GM12878 (cell line): Measurements from ENCODE around the gene CCDC15. TPM values are rescaled to one million over a fixed set of nuclear protein-coding genes. Genes with fewer than 3 reads are reported as not detected.

Experiments used
- ATAC-seq: fragments of 200-7000 bp; cut with Tn5 transposase; 3 replicates; pipeline ENCODE4 v1.9.1; 2020; ENCODE audit warnings: mild to moderate bottlenecking, moderate library complexity
- BruUV-seq: library from RNA; stranded (reverse); fragments of 400-500 nt; replicated peaks from 2 replicates; lab custom pipeline; 2021; lab: Mats Ljungman, UMichigan
- CTCF ChIA-PET: fragments of 300-600 bp; sonication (Branson Sonifier 250); formaldehyde crosslinking; extraction: SDS; loops from one replicate; lab custom pipeline; 2021; ENCODE audit warnings: inconsistent platforms; lab: Yijun Ruan, JAX
- POLR2A ChIA-PET: fragments of 350-600 bp; formaldehyde crosslinking; extraction: SDS; loops from one replicate; lab custom pipeline; 2021; ENCODE audit warnings: inconsistent platforms; lab: Charles Lee
- RAD21 ChIA-PET: fragments of 300-600 bp; sonication (Branson Sonifier 250); formaldehyde crosslinking; loops from one replicate; lab custom pipeline; 2023; ENCODE audit warnings: antibody characterized with exemption; ENCODE audit not compliant: unreplicated experiment; lab: Charles Lee
- SMC1A ChIA-PET: fragments of 300-600 bp; sonication (Branson Sonifier 250); formaldehyde crosslinking; loops from one replicate; lab custom pipeline; 2023; ENCODE audit not compliant: unreplicated experiment, uncharacterized antibody; lab: Charles Lee
- DNase-seq: peaks from one replicate; pipeline ENCODE4 v3.0.0-alpha.2; 2011; ENCODE audit warnings: low read depth, low spot score
- FAIRE-seq: peaks from 3 replicates; lab custom pipeline; 2011; peaks lifted over from hg19 to GRCh38; lab: Jason Lieb, UNC
- H2AFZ ChIP-seq: 2 replicates; pipeline ENCODE4 v1.6.0; 2011; ENCODE audit warnings: low read depth, low read length, control low read depth; ENCODE audit not compliant: control insufficient read depth
- H3K27ac ChIP-seq: 2 replicates; pipeline ENCODE4 v1.5.1; 2011; ENCODE audit warnings: control low read depth; ENCODE audit not compliant: control insufficient read depth, insufficient read depth
- H3K27me3 ChIP-seq, 2 experiments: replicated peaks in 1 of 2; 2 replicates each; pipeline versions ENCODE4 v1.6.0 to v1.6.1; 2011; ENCODE audit warnings: low read length in 1 of 2; ENCODE audit not compliant: control insufficient read depth in 2 of 2, insufficient read depth in 2 of 2
- H3K36me3 ChIP-seq, 2 experiments: 2 replicates each; pipeline ENCODE4 v1.5.1; 2011; ENCODE audit warnings: low read length in 1 of 2; ENCODE audit not compliant: control insufficient read depth in 2 of 2, insufficient read depth in 2 of 2
- H3K4me1 ChIP-seq: 2 replicates; pipeline ENCODE4 v1.6.1; 2011; ENCODE audit warnings: mild to moderate bottlenecking, low read length, moderate library complexity, mixed read lengths; ENCODE audit not compliant: control insufficient read depth, insufficient read depth
- H3K4me2 ChIP-seq: 2 replicates; pipeline ENCODE4 v1.6.0; 2011; ENCODE audit warnings: control low read depth; ENCODE audit not compliant: control insufficient read depth, insufficient read depth
- H3K4me3 ChIP-seq: fragments of 200-600 bp; sonication (generic); 2 replicates; pipeline ENCODE4 v1.5.1; 2016
- H3K79me2 ChIP-seq: 2 replicates; pipeline ENCODE4 v1.6.0; 2011; ENCODE audit warnings: low read length; ENCODE audit not compliant: control insufficient read depth, insufficient read depth
- H3K9ac ChIP-seq: 2 replicates; pipeline ENCODE4 v1.8.0; 2011; ENCODE audit warnings: low read length, control low read depth, mixed read lengths; ENCODE audit not compliant: control insufficient read depth, insufficient read depth
- H3K9me3 ChIP-seq: replicated peaks from 3 replicates; pipeline ENCODE4 v1.5.1; 2011; ENCODE audit warnings: mild to moderate bottlenecking, low read length; ENCODE audit not compliant: control insufficient read depth, insufficient read depth
- H4K20me1 ChIP-seq: 2 replicates; pipeline ENCODE4 v1.6.0; 2011; ENCODE audit not compliant: control insufficient read depth, insufficient read depth
- BCL11A ChIP-seq: IDR thresholded peaks from 2 replicates; pipeline ENCODE4 v1.6.1; 2011; ENCODE audit warnings: low read depth, low read length
- BMI1 ChIP-seq: fragments of 450-650 bp; IDR thresholded peaks from 2 replicates; pipeline ENCODE4 v1.6.1; 2016; ENCODE audit warnings: mild to moderate bottlenecking, moderate library complexity, borderline replicate concordance
- CHD1 ChIP-seq: IDR thresholded peaks from 2 replicates; pipeline ENCODE4 v1.6.1; 2012; ENCODE audit warnings: low read depth, low read length, improper control_type of control experiment
- EGR1 ChIP-seq, 2 experiments: IDR thresholded peaks; 1 replicate in 1 of 2; 2 replicates in 1 of 2; pipeline ENCODE4 v1.6.1; 2011 to 2012; ENCODE audit warnings: low read depth in 2 of 2, low read length in 2 of 2, borderline replicate concordance in 1 of 2, mild to moderate bottlenecking in 1 of 2, moderate library complexity in 1 of 2
- FOS ChIP-seq: IDR thresholded peaks from 3 replicates; pipeline ENCODE4 v1.6.1; 2011; ENCODE audit warnings: borderline replicate concordance; ENCODE audit not compliant: insufficient read length; ENCODE audit errors: extremely low read depth
- MYC ChIP-seq: IDR thresholded peaks from 2 replicates; pipeline ENCODE4 v1.6.1; 2011; ENCODE audit warnings: mild to moderate bottlenecking, low read length, moderate library complexity, inconsistent platforms; ENCODE audit not compliant: insufficient read depth, insufficient replicate concordance, insufficient read length, severe bottlenecking
- NFXL1 ChIP-seq: fragments of 450-650 bp; IDR thresholded peaks from 2 replicates; pipeline ENCODE4 v1.6.1; 2017; ENCODE audit warnings: antibody characterized with exemption, mild to moderate bottlenecking, borderline replicate concordance
- PAX5 ChIP-seq: IDR thresholded peaks from 2 replicates; pipeline ENCODE4 v1.6.1; 2011; ENCODE audit warnings: low read depth, low read length, borderline replicate concordance
- POLR2AphosphoS5 ChIP-seq: IDR thresholded peaks from 2 replicates; pipeline ENCODE4 v1.6.1; 2011; ENCODE audit warnings: mild to moderate bottlenecking, low read length, inconsistent platforms
- ZNF217 ChIP-seq: fragments of 450-650 bp; IDR thresholded peaks from 2 replicates; pipeline ENCODE4 v1.6.1; 2017; ENCODE audit warnings: antibody characterized with exemption, mild to moderate bottlenecking
- WGBS: methylation state at CpG from one replicate; pipeline ENCODE4 v1.1.6; 2016; ENCODE audit warnings: low lambda C conversion rate; ENCODE audit not compliant: insufficient replicate concordance, insufficient coverage; ENCODE audit errors: missing lambda C conversion rate; 5-methylcytosine and 5-hydroxymethylcytosine counted together
- in situ Hi-C: fragments of 300-500 bp; cut with MboI; formaldehyde crosslinking; loops from 9 replicates; pipeline ENCODE4 v1.14.3; 2018; ENCODE audit warnings: mixed read lengths
- intact Hi-C: fragments of 100-400 bp; cut with micrococcal nuclease; formaldehyde crosslinking; loops from one replicate; pipeline ENCODE4 v1.14.2; 2022; ENCODE audit not compliant: unreplicated experiment
- polyA plus RNA-seq, 11 experiments: library from polyadenylated mRNA; depleted of rRNA in 4 of 11; unstranded in 6 of 11; stranded (reverse) in 5 of 11; fragments of >200 nt; fragmentation: Nextera tagmentation in 4 of 11; fragmentation: Illumina TruSeq in 1 of 11; extraction: Ambion mirVana in 4 of 11; extraction: Trizol in 1 of 11; gene quantifications; 1 replicate in 1 of 11; 2 replicates in 10 of 11; pipeline versions ENCODE4 v1.2.1 to v1.2.3, GENCODE V29; 2011 to 2016; ENCODE audit warnings: inconsistent platforms in 2 of 11, missing spikeins in 2 of 11, low read depth in 1 of 11
- total RNA-seq, 4 experiments: library from RNA; depleted of rRNA in 3 of 4; stranded (reverse); fragments of >200 nt in 3 of 4; fragmentation: Illumina TruSeq in 1 of 4; extraction: Trizol in 1 of 4; gene quantifications; 2 replicates each; pipeline versions ENCODE4 v1.2.1 to v1.2.3, GENCODE V29; 2013 to 2021
- TF ChIP-seq, protein P1 (sequence below): fragments of 450-650 bp; IDR thresholded peaks from 2 replicates; pipeline ENCODE4 v1.6.1; 2017; ENCODE audit warnings: borderline replicate concordance
- TF ChIP-seq, protein P2 (sequence below): IDR thresholded peaks from 2 replicates; pipeline ENCODE4 v1.6.1; 2012; ENCODE audit warnings: low read depth, low read length, improper control_type of control experiment
- TF ChIP-seq, protein P3 (sequence below): IDR thresholded peaks from 2 replicates; pipeline ENCODE4 v1.6.1; 2011; ENCODE audit warnings: low read depth, mild to moderate bottlenecking, low read length, moderate library complexity, borderline replicate concordance; ENCODE audit errors: extremely low read depth
- TF ChIP-seq, protein P4 (sequence below): fragments of 450-650 bp; IDR thresholded peaks from 2 replicates; pipeline ENCODE4 v1.6.1; 2016; ENCODE audit warnings: mild to moderate bottlenecking

Gene CCDC15
- total and polyA plus RNA-seq, 10 of the 15 experiments (the other 5 are each of a cell fraction or from before 2014, with no cell fraction given), result 2.0 to 5.3 (median 3.3) TPM

DNA sequence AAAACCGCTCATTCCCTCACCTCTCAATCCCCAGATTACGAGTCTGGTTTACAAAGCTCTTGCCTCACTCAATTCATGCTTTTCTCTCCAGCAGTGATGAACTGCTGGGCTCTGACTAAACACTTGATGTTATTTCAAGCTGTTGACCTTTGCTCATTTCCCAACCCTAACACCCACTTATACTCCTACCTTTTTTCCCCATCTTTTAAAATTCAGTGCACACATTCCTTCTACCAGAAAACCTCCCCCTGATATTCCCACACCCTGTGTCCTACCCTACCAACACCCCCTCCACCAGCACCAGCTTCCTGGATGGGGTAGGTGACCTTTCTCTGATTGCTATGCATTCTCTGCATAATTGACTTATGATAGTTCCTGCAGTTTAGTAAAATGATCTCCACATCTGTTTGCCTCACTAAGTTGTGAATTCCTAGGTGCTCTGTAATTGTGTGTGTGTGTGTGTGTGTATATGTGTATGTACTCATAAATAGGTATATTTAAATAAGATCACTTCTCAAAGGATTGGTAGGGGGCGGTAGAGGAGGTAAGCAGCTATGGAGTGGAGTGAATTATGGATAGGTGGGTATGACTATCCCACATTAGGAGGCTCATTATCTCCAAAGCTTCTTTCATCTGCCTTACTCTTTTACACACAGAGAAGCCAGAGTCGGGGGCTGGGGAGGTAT lies 19.0 kb upstream of the CCDC15 start:
- Histone ChIP-seq H3K4me3 (no peak overlapping the region), H3K4me1 (no peaks in the 10 kb centered on the region; the same call in 1 of the 2 replicates), H3K79me2 (no peaks in the 10 kb centered on the region), H3K9ac (no peak overlapping the region), H4K20me1 (no peaks in the 10 kb centered on the region), H3K9me3 (no peaks in the 10 kb centered on the region; the same call in 2 of the 3 replicates), H3K36me3 (no peaks in the 10 kb centered on the region), H2AFZ (no peak overlapping the region), H3K4me2 (no peak overlapping the region), H3K27me3 (peaks cover 0 to 4% of the 10 kb centered on the region in 2 experiments), H3K27ac (no peak overlapping the region)
- ATAC-seq (no peak), FAIRE-seq (no peak), DNase-seq (no peak)
- in situ Hi-C loops (no loop called here), intact Hi-C loops (no loop called here)
- TF ChIP-seq NFXL1, result no peak
- no peak for TF ChIP-seq FOS
- TF ChIP-seq, protein P1, sequence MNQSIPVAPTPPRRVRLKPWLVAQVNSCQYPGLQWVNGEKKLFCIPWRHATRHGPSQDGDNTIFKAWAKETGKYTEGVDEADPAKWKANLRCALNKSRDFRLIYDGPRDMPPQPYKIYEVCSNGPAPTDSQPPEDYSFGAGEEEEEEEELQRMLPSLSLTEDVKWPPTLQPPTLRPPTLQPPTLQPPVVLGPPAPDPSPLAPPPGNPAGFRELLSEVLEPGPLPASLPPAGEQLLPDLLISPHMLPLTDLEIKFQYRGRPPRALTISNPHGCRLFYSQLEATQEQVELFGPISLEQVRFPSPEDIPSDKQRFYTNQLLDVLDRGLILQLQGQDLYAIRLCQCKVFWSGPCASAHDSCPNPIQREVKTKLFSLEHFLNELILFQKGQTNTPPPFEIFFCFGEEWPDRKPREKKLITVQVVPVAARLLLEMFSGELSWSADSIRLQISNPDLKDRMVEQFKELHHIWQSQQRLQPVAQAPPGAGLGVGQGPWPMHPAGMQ, result no peak
- TF ChIP-seq EGR1 (IDR thresholded peaks at IDR 0.05; ENCODE audit: borderline replicate concordance in 1 of 2, low read depth in 2 of 2, low read length in 2 of 2), result no peak
- no peak for TF ChIP-seq CHD1
- TF ChIP-seq MYC, result no peak
- TF ChIP-seq POLR2AphosphoS5, result no peak
- TF ChIP-seq, protein P2, sequence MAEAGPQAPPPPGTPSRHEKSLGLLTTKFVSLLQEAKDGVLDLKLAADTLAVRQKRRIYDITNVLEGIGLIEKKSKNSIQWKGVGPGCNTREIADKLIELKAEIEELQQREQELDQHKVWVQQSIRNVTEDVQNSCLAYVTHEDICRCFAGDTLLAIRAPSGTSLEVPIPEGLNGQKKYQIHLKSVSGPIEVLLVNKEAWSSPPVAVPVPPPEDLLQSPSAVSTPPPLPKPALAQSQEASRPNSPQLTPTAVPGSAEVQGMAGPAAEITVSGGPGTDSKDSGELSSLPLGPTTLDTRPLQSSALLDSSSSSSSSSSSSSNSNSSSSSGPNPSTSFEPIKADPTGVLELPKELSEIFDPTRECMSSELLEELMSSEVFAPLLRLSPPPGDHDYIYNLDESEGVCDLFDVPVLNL, result no peak
- no peak for TF ChIP-seq ZNF217
- TF ChIP-seq, protein P3, sequence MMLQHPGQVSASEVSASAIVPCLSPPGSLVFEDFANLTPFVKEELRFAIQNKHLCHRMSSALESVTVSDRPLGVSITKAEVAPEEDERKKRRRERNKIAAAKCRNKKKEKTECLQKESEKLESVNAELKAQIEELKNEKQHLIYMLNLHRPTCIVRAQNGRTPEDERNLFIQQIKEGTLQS, result no peak
- TF ChIP-seq BCL11A, result no peak
- no peak for TF ChIP-seq PAX5
- TF ChIP-seq, protein P4, sequence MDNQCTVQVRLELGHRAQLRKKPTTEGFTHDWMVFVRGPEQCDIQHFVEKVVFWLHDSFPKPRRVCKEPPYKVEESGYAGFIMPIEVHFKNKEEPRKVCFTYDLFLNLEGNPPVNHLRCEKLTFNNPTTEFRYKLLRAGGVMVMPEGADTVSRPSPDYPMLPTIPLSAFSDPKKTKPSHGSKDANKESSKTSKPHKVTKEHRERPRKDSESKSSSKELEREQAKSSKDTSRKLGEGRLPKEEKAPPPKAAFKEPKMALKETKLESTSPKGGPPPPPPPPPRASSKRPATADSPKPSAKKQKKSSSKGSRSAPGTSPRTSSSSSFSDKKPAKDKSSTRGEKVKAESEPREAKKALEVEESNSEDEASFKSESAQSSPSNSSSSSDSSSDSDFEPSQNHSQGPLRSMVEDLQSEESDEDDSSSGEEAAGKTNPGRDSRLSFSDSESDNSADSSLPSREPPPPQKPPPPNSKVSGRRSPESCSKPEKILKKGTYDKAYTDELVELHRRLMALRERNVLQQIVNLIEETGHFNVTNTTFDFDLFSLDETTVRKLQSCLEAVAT, result no peak
- no peak for TF ChIP-seq BMI1
- POLR2A ChIA-PET, result interaction anchor here (0.6 kb wide), 1 partner anchor 996 kb away, joined by 4 read pairs; no protein-coding TSS in a partner anchor
- RAD21 ChIA-PET, result no interaction called here
- no TSS peak for BruUV-seq
- 21% methylated on average over 4 of the region's 4 CpGs for WGBS
- CTCF ChIA-PET, result no interaction called here
- SMC1A ChIA-PET, result interaction anchor here (0.7 kb wide), 1 partner anchor 45 kb away, joined by 3 read pairs; no protein-coding TSS in a partner anchor
